ENCODE measurements around the gene RHBDL1. TPM values are rescaled to one million over a fixed set of nuclear protein-coding genes. Genes with fewer than 3 reads are reported as not detected.

RHBDL1 gene
- total and polyA plus RNA-seq, 2 experiments from 2014 or later: 8.4 to 10.1 TPM

DNA sequence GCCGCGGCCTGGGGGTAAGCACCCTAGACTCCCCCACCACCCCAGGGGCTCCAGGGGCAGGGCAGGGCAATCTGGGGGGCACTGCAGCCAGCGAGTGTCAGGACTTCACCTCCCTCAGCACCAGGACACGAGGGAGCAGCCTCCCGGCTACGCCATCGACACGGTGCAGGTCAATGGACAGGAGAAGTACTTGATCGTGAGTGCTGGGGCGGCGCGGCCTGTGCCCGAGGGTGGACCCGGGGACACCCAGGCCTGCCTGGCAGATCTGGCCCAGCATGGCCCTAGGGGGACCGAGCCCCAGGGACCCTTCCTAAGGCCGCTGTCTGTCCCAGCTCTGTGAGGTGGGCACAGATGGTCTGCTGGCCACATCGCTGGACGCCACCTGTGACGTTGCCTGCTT lies 3.1 kb upstream of the RHBDL1 start (continued):
- TF ChIP-seq, protein P1, sequence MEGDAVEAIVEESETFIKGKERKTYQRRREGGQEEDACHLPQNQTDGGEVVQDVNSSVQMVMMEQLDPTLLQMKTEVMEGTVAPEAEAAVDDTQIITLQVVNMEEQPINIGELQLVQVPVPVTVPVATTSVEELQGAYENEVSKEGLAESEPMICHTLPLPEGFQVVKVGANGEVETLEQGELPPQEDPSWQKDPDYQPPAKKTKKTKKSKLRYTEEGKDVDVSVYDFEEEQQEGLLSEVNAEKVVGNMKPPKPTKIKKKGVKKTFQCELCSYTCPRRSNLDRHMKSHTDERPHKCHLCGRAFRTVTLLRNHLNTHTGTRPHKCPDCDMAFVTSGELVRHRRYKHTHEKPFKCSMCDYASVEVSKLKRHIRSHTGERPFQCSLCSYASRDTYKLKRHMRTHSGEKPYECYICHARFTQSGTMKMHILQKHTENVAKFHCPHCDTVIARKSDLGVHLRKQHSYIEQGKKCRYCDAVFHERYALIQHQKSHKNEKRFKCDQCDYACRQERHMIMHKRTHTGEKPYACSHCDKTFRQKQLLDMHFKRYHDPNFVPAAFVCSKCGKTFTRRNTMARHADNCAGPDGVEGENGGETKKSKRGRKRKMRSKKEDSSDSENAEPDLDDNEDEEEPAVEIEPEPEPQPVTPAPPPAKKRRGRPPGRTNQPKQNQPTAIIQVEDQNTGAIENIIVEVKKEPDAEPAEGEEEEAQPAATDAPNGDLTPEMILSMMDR (conservative IDR thresholded peaks at IDR 0.05; ENCODE audit: low read depth in 2 of 2): no peak
- no peak for TF ChIP-seq EZH2phosphoT487 (IDR thresholded peaks at IDR 0.05; ENCODE audit: unreplicated experiment)
- TF ChIP-seq REST (IDR thresholded peaks at IDR 0.05; ENCODE audit: unreplicated experiment): no peak

- Histone ChIP-seq H2AFZ (no peak overlapping the region), H3K4me1 (ENCODE audit: insufficient read depth) (peaks cover 11% of the 10 kb centered on the region; the same call in 1 of the 2 replicates), H3K4me2 (no peak overlapping the region), H3K36me3 (ENCODE audit: insufficient read depth) (peaks cover 11% of the 10 kb centered on the region; the same call in 1 of the 2 replicates), H3K4me3 (no peak overlapping the region), H3K27me3 (ENCODE audit: insufficient read depth) (no peaks in the 10 kb centered on the region), H3F3A (replicated peaks; ENCODE audit: low read depth) (peaks cover 17% of the 10 kb centered on the region; the same call in 1 of the 2 replicates), H3K79me2 (replicated peaks; ENCODE audit: insufficient read depth) (peaks cover 16% of the 10 kb centered on the region), H4K20me1 (replicated peaks; ENCODE audit: insufficient read depth) (peaks cover 3% of the 10 kb centered on the region), H3K9me2 (ENCODE audit: insufficient read depth) (no peaks in the 10 kb centered on the region), H3K27ac (ENCODE audit: low read depth) (no peak overlapping the region)
- ATAC-seq: no peak
- Mint-ChIP-seq H3K36me3 (ENCODE audit: low read depth) (peaks cover 21% of the 10 kb centered on the region), H3K4me3 (no peak overlapping the region), H3K27me3 (ENCODE audit: insufficient read depth, low read depth, poor library complexity) (peaks cover 6% of the 10 kb centered on the region), H3K4me1 (peaks cover 12% of the 10 kb centered on the region; the same call in 2 of the 3 replicates), H3K27ac (no peak overlapping the region), H3K9me3 (no peaks in the 10 kb centered on the region)
- DNase-seq (ENCODE audit: low spot score): no peak
- no peak for TF ChIP-seq NANOG (IDR thresholded peaks at IDR 0.05; ENCODE audit: borderline replicate concordance)
- no peak for TF ChIP-seq EZH2phosphoT487 (IDR thresholded peaks at IDR 0.05; ENCODE audit: unreplicated experiment)
- TF ChIP-seq CREB1 (CRISPR knock-in tag; IDR thresholded peaks at IDR 0.05; ENCODE audit: low read depth): no peak
- TF ChIP-seq, protein P2, sequence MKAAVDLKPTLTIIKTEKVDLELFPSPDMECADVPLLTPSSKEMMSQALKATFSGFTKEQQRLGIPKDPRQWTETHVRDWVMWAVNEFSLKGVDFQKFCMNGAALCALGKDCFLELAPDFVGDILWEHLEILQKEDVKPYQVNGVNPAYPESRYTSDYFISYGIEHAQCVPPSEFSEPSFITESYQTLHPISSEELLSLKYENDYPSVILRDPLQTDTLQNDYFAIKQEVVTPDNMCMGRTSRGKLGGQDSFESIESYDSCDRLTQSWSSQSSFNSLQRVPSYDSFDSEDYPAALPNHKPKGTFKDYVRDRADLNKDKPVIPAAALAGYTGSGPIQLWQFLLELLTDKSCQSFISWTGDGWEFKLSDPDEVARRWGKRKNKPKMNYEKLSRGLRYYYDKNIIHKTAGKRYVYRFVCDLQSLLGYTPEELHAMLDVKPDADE (IDR thresholded peaks at IDR 0.05): no peak
- TF ChIP-seq EZH2 (IDR thresholded peaks at IDR 0.05; ENCODE audit: low read depth, unreplicated experiment): no peak
- TF ChIP-seq ZNF462 (CRISPR knock-in tag; IDR thresholded peaks at IDR 0.05): no peak
- TF ChIP-seq POLR2AphosphoS5 (IDR thresholded peaks at IDR 0.05; ENCODE audit: low read depth): no peak
- TF ChIP-seq JUNB (IDR thresholded peaks at IDR 0.05; ENCODE audit: unreplicated experiment): no peak
- TF ChIP-seq ZNF114 (CRISPR knock-in tag; IDR thresholded peaks at IDR 0.05): no peak
Measured at GRCh38 chr16:672851-673250, 2.6 kb upstream of the RHBDL1 start.
